HG02943 (cell line): Measurements from ENCODE around the gene CFAP410.
"Not testable (repeated sequence)": the region's sequence is repeated elsewhere in the genome, so short reads cannot be mapped to it uniquely, and the experiment has no call there.

Experiments used
- ATAC-seq: cut with Tn5 transposase; IDR thresholded peaks from one replicate; pipeline ENCODE4 v1.9.1; 2021; ENCODE audit warnings: mild to moderate bottlenecking, low read depth, moderate library complexity; ENCODE audit not compliant: unreplicated experiment

CFAP410 gene

DNA sequence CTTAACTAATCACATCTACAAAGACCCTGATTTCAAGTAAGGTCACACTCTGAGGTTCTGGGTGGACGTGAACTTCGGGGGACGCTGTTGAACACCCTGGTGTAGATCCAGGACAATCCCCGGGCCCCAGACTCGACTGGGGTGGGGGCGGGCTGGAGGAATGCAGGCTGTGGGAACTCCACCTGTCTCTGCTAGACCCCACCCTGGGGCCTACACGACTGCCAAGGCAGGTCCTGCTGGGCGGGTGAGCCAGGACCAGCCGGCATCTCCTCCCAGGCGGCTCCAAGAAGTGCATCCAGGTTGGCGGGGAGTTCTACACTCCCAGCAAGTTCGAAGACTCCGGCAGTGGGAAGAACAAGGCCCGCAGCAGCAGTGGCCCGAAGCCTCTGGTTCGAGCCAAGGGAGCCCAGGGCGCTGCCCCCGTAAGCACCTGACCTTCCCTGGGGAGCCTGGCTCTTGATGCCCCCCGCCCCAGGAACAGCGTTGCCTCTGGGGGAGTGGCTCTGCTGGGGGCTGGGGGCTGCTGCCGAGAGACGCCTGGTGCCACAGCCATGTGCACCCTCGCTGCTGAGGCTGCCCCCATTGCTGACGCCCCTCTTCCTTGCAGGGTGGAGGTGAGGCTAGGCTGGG, 49.7 kb downstream of the CFAP410 start:
- no peak for ATAC-seq

DNA sequence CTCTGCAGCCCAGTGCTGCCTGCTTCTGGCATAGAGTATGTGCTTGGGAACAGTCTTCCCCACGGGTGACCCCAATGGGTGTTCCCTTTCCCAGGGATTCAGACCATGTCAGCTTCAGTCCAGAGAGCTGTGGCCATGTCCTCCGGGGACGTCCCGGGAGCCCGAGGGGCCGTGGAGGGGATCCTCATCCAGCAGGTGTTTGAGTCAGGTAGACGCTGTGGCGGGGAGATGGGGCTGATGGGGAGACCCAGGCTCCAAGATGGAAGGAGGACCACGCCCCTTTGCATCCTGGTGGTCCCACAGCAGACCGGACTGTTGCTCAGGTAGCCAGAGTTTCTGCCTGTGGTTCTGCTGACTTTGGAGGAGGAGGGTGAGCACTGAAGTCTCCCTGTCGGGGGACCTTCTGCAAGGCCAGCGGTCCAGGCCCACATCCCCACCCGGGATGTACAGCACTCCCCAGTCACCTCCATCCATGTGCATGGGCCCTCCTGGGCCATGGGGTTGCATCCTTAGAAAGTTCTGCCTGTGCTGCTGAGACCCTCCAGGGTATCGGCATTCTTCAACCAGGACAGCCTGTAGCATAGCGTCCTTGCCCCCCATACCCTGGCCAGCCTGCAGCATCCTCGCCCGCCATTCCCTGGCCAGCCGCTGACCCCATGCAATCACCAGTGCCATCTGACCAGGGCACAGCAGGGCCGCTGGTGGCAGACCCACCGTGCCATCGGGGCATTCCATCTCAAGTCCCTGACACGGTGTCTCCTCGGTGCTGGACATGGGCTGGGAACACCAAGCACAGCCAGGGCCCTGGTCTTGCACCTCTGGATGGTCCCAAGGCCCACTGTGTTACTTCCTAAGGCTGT, 50.7 kb downstream of the CFAP410 start:
- no peak for ATAC-seq

GRCh38 chr21:44286716-44287632, 52.2 kb downstream of the CFAP410 start:
- ATAC-seq: no peak

GRCh38 chr21:44286086-44286715, 53.0 kb downstream of the CFAP410 start:
- no peak for ATAC-seq

DNA sequence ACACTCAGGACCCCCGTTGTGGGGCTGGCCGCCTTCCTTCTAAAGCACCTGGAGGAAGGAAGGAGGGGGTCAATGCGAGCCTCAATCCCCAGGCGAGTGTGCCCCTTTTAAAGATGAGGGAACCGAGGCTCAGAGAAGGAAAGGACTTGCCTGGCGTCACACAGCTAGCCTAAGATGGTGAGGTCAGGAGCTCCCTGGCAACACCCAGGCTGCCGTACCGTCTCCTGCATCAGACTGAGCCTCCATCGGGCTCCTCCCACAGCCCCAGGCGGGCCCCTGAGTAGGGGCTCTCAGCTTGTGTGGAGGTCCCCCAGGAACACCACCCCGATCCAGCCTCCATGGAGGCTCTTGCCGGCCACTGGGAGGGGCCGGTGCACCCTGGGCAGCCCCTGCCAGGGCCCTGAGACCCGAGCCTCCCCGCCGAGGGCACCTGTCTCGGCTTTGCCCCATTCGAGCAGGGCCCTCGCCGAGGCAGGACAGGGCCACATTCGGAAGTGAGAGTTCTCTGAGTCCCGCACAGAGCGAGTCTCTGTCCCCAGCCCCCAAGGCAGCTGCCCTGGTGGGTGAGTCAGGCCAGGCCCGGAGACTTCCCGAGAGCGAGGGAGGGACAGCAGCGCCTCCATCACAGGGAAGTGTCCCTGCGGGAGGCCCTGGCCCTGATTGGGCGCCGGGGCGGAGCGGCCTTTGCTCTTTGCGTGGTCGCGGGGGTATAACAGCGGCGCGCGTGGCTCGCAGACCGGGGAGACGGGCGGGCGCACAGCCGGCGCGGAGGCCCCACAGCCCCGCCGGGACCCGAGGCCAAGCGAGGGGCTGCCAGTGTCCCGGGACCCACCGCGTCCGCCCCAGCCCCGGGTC, 53.8 kb downstream of the CFAP410 start, which contains the start of gene AIRE:
AIRE (plus strand) TSS at position 739 of the 855 bp plus-strand sequence. CDS start 131 bp downstream, outside the sequence.
- no peak for ATAC-seq

GRCh38 chr21:44283948-44284347, 55.2 kb downstream of the CFAP410 start:
- ATAC-seq: no peak

DNA sequence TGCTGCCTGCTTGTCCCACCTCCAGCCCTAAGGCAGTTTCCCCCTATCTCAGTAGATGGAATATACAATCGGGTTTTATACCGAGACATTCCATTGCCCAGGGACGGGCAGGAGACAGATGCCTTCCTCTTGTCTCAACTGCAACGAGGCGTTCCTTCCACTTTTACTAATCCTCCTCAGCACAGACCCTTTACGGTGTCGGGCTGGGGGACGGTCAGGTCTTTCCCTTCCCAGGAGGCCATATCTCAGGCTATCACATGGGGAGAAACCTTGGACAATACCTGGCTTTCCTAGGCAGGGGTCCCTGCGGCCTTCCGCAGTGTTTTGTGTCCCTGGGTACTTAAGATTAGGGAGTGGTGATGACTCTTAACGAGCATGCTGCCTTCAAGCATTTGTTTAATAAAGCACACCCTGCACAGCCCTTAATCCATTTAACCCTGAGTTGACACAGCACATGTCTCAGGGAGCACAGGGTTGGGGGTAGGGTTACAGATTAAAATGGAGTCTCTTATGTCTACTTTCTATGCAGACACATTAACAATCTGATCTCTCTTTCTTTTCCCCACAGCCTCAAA, 55.9 kb downstream of the CFAP410 start:
- not testable (repeated sequence) for ATAC-seq

DNA sequence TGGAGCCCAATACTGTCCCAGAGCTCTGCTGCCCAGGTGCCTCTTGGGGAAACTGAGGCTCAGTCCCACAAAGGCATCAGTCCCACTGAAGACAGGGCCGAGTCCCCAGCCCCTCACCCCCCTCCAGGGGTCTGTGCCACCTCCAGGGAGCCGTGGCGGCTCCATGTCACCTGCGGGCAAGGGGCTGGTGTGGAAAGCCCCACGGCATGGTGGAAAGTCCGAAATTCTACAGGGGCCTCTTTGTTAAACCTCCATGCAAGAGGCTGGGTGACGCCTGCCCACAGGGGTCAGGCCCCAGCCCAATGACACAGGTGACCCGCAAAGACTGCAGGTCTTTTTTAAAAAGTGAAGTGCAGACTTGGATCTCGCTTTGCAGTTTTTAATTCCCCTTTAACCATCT, 56.8 kb downstream of the CFAP410 start:
- no peak for ATAC-seq

DNA sequence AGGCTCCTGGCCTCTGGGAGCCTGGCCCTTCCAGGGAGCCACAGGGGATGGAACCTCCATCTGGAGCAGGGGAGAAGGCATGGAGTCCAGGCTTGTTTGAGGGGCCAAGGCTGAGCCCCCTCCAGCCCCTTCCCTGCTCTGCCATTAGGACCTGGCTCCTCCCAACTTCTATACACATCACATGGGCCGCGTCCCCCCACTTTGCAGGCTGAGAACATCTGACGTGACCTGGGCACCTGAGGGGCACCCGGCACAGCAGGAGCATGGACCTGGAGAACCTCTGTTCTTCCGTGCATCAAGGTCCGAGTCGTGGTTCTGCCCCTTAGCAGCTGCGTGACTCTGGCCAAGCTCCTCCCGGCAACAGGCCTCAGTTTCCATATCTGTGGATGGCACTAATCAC, 57.4 kb downstream of the CFAP410 start:
- no peak for ATAC-seq

- no peak for ATAC-seq
Measured at GRCh38 chr21:44279354-44280260, 59.6 kb downstream of the CFAP410 start.
